ENCODE measurements around the gene HIP1R.

Gene HIP1R

DNA sequence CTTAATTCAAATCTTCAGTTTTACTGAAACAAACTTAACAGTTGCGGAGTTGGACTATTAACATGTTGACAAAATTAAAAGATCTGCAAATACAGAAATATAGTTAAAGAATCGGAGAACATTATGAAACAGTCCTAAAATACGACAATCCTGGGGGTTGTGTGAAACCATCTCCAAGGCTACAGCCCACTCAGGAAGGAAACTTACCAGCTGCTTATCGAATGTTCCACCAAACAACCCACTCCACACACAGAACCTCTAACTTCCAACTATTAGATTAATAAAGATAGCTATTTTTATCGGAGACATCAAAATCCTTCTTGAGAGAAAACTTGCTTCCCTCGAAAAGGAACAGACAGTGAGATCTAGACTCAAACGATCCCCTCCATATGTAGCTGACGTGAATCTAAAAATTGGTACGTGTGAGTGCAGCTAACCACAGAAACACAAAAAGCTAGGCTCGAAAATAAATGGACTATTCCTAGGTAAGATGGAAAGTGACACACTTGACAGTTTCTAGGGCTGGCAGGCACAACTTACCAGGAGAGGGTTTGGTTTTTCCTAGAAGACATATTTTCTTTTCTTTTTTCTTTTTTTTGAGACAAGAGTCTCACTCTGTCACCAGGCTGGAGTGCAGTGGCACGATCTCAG is 47.8 kb downstream of the HIP1R start:
- Histone ChIP-seq H3K4me1 (peaks cover 7% of the 10 kb centered on the region), H3K36me3 (peaks cover 2% of the 10 kb centered on the region; the same call in 1 of the 2 replicates), H3K4me3 (ENCODE audit: low read depth, low read length) (no peak overlapping the region), H3K9me3 (no peaks in the 10 kb centered on the region), H3K27me3 (no peaks in the 10 kb centered on the region)
- TF ChIP-seq CTCF (IDR thresholded peaks at IDR 0.05; ENCODE audit: low read depth, low read length) = no peak
- DNase-seq = no peak

DNA sequence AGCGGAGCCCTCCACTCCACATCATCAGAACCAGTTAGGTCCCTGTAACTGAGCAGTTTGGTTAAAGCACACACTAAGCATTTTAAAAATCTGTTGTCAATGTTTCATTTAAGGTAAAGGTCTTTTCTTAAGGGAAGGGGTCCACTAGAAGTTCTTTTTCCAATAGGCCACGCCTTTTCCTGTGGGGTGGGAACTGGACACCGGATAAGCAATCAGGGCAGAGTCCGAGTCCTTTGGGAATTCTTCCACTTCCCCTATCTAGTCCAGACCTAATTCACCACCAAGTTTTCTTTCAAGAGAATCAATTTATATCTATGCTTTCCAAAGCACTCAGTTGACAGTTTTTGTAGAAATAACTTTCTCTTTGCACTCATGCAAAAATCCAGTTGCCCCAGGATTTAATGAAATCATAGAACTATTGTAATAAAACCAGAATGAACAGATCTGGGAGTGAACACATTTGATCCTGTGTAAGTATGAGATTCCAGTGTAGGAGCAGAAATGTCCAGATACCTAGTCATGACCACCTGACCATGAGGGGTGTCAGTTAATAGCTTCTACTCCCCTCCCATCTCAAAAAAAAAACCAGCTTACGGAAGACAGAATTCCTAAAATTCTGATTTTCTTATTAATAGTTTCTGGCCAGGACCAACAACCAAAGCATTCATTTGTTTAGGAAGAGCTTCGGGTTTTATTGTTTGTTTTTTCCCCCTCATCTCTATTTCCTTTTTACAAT is 49.0 kb downstream of the HIP1R start:
- Histone ChIP-seq H3K27me3 (no peaks in the 10 kb centered on the region), H3K4me1 (peaks cover 7% of the 10 kb centered on the region), H3K36me3 (peaks cover 1% of the 10 kb centered on the region; the same call in 1 of the 2 replicates), H3K9me3 (no peaks in the 10 kb centered on the region), H3K4me3 (ENCODE audit: low read depth, low read length) (no peak overlapping the region)
- DNase-seq = no peak
- no peak for TF ChIP-seq CTCF (IDR thresholded peaks at IDR 0.05; ENCODE audit: low read depth, low read length)

GRCh38 chr12:122884860-122885259 is 49.6 kb downstream of the HIP1R start:
- TF ChIP-seq CTCF (IDR thresholded peaks at IDR 0.05; ENCODE audit: low read depth, low read length) = no peak
- Histone ChIP-seq H3K27me3 (no peaks in the 10 kb centered on the region), H3K9me3 (no peaks in the 10 kb centered on the region), H3K36me3 (no peaks in the 10 kb centered on the region), H3K4me1 (peaks cover 7% of the 10 kb centered on the region), H3K4me3 (ENCODE audit: low read depth, low read length) (no peak overlapping the region)
- no peak for DNase-seq

DNA sequence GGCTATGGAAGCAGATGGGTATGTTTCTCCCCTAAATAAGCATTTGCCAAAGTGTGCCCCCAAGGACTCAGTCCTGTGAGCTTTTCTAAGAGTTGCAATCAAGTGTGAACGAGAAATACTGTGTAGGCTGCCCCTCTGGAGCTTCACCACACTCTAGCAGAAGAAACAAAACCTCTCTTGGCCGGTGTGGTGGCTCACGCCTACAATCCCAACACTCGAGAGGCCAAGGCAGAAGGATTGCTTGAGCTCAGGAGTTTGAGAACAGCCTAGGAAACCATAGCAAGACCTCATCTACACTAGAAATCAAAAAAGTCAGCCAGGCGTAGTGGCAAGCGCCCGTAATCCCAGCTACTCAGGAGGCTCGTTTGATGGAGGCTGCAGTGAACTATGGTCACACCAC is 50.9 kb downstream of the HIP1R start:
- H3K27me3 ChIP-seq = no peaks in the 10 kb centered on the region
- DNase-seq = no peak

GRCh38 chr12:122886851-122887818 is 51.9 kb downstream of the HIP1R start:
- Histone ChIP-seq H3K4me3 (ENCODE audit: low read depth, low read length) (no peak overlapping the region), H3K27me3 (no peaks in the 10 kb centered on the region), H3K9me3 (no peaks in the 10 kb centered on the region; the same call in 1 of the 2 replicates), H3K36me3 (no peaks in the 10 kb centered on the region), H3K4me1 (peaks cover 7% of the 10 kb centered on the region)
- no peak for DNase-seq
- no peak for TF ChIP-seq CTCF (IDR thresholded peaks at IDR 0.05; ENCODE audit: low read depth, low read length)

More for the DNA sequence above, 50.9 kb downstream of the HIP1R start:
- no peak overlapping the region for H3K4me3 ChIP-seq (ENCODE audit: low read depth, low read length)
- H3K9me3 ChIP-seq = no peaks in the 10 kb centered on the region; the same call in 1 of the 2 replicates
- TF ChIP-seq CTCF (IDR thresholded peaks at IDR 0.05; ENCODE audit: low read depth, low read length) = no peak
- peaks cover 7% of the 10 kb centered on the region for H3K4me1 ChIP-seq
- no peaks in the 10 kb centered on the region for H3K36me3 ChIP-seq

All from BE2C (cell line).